Stimulated activated CD4-positive, alpha-beta T cell treated with anti-CD3 and anti-CD28 coated beads, Interleukin-12 subunit alpha, Interleukin-12 subunit beta, amount 100 ng/mL, for 4 hours (primary cell): ENCODE results near the gene TCN2.
"Not testable (repeated sequence)": the region's sequence is repeated elsewhere in the genome, so short reads cannot be mapped to it uniquely, and the experiment has no call there.

Experiments used
- DNase-seq: peaks from one replicate; pipeline ENCODE4 v3.0.0-alpha.2; 2020

The TCN2 gene

DNA sequence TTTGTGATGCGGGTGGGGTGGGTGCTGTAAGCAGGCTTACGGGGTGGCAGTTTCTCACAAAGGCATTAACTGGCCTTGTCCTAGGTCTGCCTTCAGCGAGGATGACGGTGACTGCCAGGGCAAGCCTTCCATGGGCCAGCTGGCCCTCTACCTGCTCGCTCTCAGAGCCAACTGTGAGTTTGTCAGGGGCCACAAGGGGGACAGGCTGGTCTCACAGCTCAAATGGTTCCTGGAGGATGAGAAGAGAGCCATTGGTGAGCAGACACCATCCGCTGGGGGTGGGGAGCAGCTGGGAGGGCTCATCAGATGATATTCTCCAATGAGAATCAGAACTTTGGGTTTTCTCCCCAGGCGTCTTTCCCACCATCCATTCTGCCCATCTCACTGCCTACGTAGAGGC lies 5.8 kb downstream of the TCN2 start:
- DNase-seq = no peak

DNA sequence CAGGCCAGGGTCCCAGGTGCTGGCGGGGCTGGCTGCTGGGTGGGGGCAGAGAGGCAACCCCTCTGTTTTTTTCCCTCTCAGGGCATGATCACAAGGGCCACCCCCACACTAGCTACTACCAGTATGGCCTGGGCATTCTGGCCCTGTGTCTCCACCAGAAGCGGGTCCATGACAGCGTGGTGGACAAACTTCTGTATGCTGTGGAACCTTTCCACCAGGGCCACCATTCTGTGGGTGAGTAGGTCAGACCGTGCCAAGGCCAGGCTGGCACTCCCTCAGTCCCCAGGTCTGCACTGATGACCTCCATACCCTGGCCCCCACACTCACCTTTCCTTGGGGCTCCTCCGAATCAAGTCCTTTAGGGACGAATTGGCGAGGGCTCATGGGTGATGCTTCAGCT lies 7.3 kb downstream of the TCN2 start:
- no peak for DNase-seq

DNA sequence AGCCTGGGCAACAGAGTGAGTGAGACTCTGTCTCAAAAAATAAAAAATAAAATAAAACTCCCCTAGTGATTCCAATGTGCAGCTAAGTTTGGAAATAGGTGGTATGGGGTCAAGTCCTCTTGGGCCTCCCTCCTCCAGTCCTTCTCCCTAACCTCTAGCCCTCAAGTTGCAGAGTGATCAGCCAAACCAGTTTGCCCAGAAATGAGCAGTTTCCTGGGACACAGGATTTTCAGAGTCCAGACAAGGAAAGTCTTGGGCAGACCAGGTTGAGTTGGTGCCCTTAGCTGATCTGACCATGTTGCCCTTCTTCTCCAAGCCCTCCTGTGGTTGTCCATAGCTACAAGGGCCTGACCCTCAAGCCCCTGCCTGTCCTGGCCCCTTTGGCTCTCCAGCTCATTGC lies 7.9 kb downstream of the TCN2 start:
- no peak for DNase-seq

DNA sequence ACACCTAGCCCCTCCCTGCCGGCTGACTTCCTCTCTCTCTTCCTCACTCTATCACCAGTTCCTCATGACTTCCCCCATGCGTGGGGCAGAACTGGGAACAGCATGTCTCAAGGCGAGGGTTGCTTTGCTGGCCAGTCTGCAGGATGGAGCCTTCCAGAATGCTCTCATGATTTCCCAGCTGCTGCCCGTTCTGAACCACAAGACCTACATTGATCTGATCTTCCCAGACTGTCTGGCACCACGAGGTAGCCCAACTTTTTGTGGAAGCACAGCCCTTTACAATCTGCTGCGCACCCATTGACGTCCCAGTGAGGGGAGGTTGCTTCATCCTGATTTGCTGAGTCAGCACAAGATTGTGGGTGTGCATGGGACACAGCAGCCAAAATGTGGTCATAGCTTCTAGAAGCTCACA lies 8.6 kb downstream of the TCN2 start:
- no peak for DNase-seq

DNA sequence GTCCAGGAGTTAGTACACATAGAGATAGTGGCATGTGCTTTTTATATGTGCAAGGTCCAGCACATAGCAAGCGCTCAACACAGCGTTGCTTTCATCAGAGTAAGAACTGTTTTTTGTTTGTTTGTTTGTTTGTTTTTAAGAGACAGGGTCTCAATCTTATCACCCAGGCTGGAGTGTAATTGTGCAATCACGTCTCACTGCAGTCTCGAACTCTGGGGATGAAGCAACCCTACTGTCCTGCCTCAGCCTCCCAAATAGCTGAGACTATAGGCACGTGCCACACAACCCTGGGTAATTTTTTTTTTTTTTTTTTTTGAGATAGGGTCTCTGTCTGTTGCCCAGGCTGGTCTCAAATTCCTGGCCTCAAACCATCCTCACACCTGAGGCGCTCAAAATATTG lies 10.8 kb downstream of the TCN2 start:
- DNase-seq = no peak

DNA sequence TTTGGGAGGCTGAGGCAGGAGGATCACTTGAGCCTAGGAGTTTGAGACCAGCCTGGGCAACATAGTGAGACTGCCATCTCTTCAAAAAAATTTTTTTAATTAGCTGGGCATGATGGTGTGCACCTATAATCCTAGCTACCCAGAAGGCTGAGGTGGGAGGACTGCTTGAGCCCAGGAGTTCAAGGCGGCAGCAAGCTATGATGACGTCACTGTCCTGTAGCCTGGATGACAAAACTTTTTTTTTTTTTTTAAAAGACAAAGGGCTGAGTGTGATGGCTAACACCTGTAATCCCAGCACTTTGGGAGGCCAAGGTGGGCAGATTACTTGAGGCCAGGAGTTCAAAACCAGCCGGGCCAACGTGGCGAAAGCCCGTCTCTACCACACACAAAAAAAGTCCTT lies 12.9 kb downstream of the TCN2 start:
- DNase-seq = not testable (repeated sequence)

DNA sequence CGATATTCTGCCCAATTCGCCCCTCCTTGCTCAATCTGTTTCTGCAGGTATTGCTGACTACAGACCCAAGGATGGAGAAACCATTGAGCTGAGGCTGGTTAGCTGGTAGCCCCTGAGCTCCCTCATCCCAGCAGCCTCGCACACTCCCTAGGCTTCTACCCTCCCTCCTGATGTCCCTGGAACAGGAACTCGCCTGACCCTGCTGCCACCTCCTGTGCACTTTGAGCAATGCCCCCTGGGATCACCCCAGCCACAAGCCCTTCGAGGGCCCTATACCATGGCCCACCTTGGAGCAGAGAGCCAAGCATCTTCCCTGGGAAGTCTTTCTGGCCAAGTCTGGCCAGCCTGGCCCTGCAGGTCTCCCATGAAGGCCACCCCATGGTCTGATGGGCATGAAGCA lies 19.4 kb downstream of the TCN2 start:
- no peak for DNase-seq

DNA sequence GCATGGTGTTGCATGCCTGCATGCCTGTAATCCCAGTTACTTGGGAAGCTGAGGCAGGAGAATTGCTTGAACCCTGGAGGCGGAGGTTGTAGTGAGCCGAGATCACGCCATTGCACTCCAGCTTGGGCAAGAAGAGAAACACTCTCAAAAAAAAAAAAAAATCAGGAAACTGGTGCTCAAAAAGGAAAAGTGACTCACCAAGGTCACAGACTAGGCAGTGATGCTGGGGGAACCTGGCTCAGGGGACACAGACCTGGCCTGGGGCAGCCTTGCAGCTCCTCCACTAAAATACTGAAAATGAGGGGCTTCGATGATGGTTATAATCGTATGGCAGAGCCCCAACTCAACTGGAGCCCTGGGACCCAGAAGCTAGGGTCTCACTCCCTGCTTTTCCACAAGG lies 20.5 kb downstream of the TCN2 start:
- DNase-seq = no peak

DNA sequence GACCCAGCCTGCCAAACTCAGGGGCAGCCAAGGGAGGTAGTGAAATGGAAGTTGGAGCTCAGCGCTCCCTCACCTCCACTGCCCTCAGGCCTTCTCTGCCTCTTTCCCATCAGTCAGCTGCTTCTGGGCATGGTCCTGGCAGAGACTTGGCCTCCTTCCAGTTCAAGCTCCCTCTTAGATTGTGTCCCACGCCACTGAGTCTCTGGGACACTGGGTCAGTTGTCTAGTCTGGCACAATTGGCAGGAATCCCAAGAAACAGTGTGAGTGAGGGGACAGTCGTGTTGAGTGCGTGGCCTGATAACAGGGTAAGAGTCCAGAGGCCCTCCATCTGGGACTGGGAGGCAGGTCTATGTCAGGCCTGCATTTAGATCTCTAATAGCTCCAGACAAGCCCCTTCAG lies 21.5 kb downstream of the TCN2 start:
- DNase-seq = no peak

DNA sequence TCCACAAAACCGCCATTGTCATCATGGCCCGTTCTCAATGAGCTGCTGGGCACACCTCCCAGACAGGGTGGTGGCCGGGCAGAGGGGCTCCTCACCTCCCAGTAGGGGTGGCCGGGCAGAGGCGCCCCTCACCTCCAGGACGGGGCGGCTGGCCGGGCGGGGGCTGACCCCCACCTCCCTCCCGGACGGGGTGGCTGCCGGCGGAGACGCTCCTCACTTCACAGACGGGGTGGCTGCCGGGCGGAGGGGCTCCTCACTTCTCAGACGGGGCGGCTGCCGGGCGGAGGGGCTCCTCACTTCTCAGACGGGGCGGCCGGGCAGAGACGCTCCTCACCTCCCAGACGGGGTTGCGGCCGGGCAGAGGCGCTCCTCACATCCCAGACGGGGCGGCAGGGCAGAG lies 24.5 kb downstream of the TCN2 start:
- DNase-seq = not testable (repeated sequence)

DNA sequence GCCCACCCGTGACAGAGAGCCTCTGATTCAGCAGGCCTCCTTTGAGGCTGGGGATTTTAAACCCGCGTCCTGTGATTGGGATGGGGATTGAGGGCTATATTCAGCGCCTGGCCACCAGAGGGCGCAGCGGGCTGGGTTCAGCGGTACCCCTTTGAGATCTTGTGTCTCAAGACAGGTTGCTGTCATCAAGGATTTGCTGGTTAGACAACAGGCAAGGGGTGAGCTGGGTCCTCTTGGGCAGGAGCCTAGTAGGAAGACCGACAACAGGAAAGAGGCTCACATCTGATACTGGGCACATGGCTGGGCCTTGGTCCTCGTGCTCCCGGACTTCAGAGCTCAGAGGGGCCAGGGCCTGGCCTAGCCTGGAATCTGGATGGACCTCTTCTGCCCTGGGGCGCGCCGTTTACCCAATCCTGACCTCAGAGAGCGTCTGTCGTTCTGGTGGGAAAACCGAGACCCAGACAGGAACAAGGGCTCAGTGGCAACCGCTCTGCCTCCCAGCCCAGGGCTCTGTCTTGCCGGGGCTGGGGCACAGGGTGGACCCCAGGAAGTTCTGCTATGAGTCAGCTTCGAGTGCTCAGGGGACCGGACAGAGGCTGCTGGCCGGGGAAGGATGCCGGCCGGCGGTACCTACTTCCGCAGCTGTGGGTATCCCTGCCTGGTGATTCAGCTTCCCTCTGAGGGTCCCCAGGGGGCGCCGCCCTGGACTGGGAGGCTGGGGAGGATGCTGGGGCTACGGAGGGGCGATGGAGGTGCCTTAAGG lies 27.7 kb downstream of the TCN2 start:
- peak; percentile 90 for DNase-seq

DNA sequence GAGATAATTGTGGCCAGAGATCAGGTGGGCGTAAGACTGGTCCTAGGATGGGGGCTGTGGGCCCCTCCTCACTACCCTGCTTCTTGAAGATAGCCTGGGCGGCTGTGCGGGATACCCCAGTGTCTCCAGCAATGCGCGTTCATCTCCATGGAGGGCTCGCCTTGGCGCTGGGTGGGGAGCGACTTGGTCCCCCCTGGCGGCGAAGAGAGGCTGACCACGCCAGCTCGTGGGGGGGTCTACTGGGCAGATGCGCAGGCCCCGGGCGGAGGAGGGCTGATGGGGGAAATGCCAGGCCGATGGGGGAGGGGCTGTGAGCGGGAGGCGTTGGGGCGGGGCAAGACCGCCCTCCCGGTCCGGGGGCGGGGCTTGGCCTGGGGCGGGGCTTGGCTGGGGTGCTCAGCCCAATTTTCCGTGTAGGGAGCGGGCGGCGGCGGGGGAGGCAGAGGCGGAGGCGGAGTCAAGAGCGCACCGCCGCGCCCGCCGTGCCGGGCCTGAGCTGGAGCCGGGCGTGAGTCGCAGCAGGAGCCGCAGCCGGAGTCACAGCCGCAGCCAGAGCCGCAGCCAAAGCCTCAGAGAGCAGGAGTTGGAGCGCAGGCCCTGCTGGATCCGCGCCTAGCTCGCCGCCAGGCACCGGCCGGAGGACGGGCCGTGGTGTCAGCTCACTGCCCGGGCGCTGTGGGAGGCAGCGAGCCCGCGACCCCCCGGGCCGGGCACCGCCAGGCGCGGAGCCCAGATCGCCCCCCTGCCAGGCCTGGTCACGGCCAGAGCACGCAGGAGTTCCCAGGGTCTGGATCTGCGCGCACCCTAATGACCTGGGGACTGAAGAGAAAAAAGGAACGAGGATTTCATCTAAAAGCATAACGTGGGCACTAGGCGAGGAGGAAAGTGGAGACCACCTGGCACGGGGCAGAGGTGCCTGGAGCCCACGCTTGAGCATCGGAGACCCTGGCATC lies 28.6 kb downstream of the TCN2 start, which contains the start of gene SLC35E4:
SLC35E4 (plus strand) TSS at position 509 of the 953 bp plus-strand sequence. CDS start 670 bp downstream, outside the sequence.
- DNase-seq = peak; percentile 99

DNA sequence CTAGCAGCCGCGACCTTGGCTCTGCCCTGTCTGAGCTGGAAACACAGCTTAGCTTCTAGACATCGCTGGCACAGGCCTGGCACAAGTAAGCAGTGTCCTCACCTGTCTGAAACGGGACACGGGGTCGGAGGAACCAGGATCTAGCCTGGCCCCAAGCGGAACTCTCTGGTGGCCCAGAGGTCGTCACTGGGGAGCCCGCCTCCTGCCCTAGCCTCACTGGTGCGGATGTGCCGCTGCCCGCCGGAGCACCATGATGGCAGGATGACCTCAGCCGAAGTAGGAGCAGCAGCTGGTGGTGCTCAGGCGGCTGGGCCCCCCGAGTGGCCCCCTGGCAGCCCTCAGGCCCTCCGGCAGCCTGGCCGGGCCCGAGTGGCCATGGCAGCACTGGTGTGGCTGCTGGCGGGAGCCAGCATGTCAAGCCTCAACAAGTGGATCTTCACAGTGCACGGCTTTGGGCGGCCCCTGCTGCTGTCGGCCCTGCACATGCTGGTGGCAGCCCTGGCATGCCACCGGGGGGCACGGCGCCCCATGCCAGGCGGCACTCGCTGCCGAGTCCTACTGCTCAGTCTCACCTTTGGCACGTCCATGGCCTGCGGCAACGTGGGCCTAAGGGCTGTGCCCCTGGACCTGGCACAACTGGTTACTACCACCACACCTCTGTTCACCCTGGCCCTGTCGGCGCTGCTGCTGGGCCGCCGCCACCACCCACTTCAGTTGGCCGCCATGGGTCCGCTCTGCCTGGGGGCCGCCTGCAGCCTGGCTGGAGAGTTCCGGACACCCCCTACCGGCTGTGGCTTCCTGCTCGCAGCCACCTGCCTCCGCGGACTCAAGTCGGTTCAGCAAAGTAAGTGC lies 29.5 kb downstream of the TCN2 start:
- DNase-seq = no peak

DNA sequence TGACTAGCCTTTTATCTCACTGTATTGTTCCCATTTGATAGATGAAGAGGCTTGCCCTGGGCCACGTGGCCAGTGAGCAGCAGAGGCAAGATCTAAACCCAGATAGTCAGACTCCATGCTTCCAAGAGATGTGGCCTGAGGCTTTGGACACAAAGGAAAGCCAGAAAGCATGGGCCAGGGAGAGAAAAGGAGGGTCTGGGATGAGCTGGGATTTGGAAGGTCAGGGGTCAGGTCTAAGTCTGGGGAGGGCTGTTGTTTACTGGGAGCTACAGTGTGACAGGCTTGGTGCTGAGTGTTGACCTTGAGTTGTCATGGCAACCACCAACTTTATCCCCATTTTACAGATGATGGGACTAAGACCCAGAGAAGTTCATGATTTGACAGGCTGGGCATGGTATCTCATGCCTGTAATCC lies 30.7 kb downstream of the TCN2 start:
- no peak for DNase-seq

DNA sequence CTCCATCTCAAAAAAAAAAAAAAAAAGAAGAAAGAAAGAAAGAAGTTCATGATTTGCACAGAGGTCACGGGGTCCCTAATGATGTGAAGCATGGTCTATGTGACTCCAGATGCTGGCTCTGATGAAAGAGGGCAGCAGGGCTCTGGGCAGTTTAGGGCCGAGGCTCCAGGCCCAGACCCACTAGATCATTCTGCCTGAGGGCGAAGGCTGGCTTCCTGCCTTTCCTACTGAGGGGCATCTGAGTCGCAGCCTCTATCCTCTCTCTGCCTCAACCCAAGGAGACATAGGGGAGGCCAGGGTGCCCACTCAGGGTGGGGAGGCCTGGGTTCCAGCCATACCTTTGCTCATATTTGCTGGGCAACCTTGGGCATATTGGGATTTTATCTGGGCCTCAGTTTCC lies 33.4 kb downstream of the TCN2 start:
- DNase-seq = no peak

DNA sequence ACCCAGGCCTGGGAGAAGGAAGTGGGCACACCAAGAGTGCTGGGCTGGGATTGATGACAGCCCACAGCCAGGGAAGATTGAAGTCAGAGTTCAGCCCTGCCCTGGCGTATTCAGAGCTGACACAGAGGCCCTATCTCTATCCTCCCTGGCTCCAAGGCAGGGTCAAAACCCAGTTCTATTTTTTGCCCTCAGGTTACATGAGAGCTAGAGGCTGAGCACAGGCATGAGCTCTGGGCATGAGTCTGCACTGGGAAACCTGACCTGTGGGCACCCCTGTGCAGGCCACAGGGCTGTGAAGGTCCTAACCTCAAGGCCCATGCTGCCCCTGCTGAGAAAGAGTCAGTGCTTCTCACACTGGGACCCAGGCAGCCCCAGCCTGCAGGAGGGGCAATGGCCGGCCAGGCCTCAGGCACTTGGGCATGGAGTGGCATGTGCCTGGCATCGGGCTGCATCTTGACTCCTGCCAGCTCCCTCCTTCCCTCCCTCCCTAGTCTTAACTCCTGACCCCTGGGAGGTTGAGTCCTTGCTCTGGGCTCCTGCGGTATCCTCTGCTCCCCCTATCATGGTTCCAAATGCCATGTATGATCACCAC lies 34.0 kb downstream of the TCN2 start:
- DNase-seq = no peak

DNA sequence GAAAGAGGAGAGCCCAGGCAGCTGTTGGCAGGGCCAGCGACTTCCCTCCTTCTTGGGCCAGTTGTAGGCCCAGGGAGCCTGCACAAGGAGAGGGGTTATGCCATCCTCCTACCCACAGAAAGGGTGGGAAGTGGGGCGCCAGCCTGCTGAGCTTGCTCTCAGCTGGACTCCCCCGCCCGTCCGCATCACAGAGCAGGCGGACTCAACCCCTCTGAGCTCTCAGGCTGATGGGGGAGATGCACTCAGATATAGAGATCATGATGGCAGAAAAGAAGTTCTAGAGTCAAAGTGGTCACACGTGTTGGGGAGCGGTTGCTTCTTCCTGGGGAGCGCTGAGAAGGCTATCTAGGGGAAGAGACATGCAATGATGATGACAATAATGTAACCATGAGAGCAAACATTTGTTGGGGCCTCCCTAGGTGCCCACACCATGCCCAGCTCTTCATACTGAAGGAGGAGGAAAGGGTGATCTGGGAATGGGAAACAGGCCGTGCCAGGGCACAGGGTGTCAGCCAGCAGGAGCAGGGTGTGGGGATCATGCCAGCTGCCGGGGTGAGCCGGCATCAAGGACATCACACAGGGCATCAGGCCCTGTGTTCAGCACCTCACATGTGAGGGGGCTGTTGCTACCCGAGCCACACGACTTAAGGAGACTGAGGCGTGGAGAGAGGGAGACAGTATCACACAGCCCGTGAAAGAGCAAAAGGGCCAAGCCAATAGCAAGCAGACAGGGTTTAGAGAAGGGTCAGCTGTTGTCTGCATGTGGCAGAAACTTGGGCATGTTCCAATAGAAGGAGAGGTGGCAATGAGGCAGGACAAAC lies 36.3 kb downstream of the TCN2 start:
- no peak for DNase-seq

DNA sequence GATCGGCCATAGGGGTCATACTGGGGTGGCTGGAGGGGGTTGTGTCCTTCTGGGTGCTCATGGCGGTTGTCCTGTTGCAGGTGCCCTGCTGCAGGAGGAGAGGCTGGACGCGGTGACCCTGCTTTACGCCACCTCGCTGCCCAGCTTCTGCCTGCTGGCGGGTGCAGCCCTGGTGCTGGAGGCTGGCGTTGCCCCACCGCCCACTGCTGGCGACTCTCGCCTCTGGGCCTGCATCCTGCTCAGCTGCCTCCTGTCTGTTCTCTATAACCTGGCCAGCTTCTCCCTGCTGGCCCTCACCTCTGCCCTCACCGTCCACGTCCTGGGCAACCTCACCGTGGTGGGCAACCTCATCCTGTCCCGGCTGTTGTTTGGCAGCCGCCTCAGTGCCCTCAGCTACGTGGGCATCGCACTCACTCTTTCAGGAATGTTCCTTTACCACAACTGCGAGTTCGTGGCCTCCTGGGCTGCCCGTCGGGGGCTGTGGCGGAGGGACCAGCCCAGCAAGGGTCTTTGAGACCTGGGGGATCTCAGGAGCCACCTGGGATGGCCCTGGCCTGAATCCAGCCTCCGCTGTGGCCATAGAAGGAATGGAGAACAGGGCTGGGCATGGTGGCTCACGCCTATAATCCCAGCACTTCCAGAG lies 39.7 kb downstream of the TCN2 start:
- no peak for DNase-seq

DNA sequence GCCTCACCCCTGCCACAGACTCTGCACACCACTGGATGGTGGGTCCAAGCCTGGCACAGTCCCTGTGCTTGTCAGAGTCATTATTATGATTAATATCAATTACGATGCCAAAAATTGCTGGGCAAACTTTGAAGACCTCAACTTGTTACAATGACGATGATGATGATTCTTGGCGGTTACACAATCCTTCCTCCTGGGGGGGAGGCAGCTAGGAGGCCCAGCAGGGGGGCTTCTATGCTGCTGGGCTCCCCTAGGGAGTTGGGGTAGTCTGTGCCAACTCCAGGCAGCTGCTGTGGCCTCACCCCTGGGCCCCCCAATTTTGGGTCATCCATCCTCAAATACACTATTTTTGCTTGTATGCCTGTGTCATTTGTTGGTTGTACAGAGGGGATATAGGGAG lies 40.6 kb downstream of the TCN2 start:
- no peak for DNase-seq

DNA sequence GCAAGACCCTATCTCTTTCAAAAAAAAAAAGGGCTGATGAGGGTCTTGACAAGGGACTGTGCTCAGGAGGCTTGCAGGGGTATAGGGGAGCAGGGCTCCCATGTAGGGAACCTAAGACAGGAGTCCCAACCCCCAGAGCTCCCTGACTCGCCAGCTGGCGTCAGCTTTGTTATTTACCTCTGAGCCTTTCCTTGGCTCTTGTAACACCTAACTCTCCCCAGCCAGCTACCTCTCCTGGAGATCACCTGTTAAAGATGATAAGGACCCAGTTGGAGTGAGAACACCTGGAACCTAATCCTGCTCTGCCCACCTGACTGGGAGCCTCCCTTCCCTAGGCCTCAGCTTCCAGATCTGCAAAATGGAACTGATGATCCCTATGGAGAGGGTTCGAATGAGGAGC lies 41.9 kb downstream of the TCN2 start:
- no peak for DNase-seq

DNA sequence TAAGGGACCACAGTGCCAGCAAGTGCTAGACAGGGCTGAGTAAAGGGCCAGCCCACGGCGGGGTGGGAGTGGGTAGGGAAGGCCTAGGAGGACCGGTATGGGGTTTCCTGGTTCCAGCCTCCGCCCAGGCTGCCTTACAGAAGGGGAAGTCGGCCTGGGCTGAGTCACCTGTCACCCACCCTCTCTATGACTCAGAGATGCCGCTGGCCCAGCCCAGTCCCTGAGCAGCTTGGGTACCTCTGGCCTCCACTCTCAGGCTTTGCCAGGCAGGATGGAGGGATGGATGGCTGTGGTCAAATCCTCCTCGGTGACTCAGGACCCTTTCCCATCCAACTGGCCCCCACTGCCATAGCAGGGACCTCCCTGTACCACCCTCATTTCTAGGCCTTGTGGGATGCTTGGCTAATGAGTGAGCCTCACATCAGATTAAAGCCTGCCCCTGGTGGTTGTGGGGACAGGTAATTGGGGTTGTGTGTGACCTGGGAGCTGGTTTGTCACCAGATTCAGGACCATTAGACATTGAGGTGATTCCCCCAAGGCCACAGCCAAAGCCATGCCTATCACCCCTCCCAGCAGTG lies 42.5 kb downstream of the TCN2 start:
- peak; percentile 85 for DNase-seq
